Measurements from ENCODE around the gene CACNB4.
"Not testable (repeated sequence)": the region's sequence is repeated elsewhere in the genome, so short reads cannot be mapped to it uniquely, and the experiment has no call there.

Gene CACNB4

DNA sequence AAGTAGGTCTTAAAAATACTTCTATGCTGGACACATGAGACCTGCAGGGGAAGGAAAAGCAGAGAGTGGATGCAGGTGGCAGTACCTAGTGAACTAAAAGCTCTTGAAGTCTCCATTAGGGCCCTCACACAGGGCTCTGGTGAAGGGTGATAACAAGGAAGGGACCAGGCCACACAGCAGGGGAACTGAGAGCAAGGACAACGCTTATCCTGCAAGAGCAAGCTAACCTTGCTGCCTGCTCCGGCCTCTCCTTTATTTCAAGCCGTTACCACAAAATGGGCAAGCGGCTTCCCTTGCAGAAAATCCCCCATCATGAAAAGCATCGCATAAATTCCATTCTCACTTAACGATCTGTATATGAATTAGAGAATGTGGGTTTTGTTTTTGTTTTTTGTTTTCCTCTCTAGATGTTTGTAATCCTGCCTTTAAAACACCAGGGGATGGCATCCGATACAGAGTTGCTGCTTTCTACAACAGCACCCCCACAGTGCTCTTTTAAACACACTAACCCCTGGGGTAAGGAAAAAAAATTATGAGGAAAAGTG is 64.5 kb downstream of the CACNB4 start:
- TF ChIP-seq, protein P1, sequence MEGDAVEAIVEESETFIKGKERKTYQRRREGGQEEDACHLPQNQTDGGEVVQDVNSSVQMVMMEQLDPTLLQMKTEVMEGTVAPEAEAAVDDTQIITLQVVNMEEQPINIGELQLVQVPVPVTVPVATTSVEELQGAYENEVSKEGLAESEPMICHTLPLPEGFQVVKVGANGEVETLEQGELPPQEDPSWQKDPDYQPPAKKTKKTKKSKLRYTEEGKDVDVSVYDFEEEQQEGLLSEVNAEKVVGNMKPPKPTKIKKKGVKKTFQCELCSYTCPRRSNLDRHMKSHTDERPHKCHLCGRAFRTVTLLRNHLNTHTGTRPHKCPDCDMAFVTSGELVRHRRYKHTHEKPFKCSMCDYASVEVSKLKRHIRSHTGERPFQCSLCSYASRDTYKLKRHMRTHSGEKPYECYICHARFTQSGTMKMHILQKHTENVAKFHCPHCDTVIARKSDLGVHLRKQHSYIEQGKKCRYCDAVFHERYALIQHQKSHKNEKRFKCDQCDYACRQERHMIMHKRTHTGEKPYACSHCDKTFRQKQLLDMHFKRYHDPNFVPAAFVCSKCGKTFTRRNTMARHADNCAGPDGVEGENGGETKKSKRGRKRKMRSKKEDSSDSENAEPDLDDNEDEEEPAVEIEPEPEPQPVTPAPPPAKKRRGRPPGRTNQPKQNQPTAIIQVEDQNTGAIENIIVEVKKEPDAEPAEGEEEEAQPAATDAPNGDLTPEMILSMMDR (IDR thresholded peaks at IDR 0.05; ENCODE audit: insufficient read depth, missing control alignments) = no peak
- no peak for DNase-seq (ENCODE audit: insufficient read length, low spot score)
- FAIRE-seq = no peak

- TF ChIP-seq, protein P1 (IDR thresholded peaks at IDR 0.05; ENCODE audit: insufficient read depth, missing control alignments) = no peak
- DNase-seq (ENCODE audit: insufficient read length, low spot score) = no peak
- FAIRE-seq = no peak
Measured at GRCh38 chr2:152033011-152033925, 65.6 kb downstream of the CACNB4 start.

- FAIRE-seq = no peak
- TF ChIP-seq, protein P1 (IDR thresholded peaks at IDR 0.05; ENCODE audit: insufficient read depth, missing control alignments) = no peak
Measured at GRCh38 chr2:152031747-152032306, 67.0 kb downstream of the CACNB4 start.

GRCh38 chr2:152030596-152031328 is 68.1 kb downstream of the CACNB4 start:
- FAIRE-seq; DNase-seq (ENCODE audit: insufficient read length, low spot score): not testable (repeated sequence)

More at GRCh38 chr2:152031747-152032306, 67.0 kb downstream of the CACNB4 start:
- no peak for DNase-seq (ENCODE audit: insufficient read length, low spot score)

- no peak for DNase-seq (ENCODE audit: insufficient read length, low spot score)
- TF ChIP-seq, protein P1 (IDR thresholded peaks at IDR 0.05; ENCODE audit: insufficient read depth, missing control alignments) = no peak
- no peak for FAIRE-seq
Measured at GRCh38 chr2:152028182-152028862, 70.5 kb downstream of the CACNB4 start.

- FAIRE-seq = peak; percentile 55
- no peak for DNase-seq (ENCODE audit: insufficient read length, low spot score)
- TF ChIP-seq, protein P1 (IDR thresholded peaks at IDR 0.05; ENCODE audit: insufficient read depth, missing control alignments) = peak; percentile 74
Measured at GRCh38 chr2:152025678-152026287, 73.1 kb downstream of the CACNB4 start.

Data from D721Med (cell line).